Anterior cingulate cortex (tissue), 58 donors: ENCODE data around the gene TNFSF12.

ENCODE experiments used
- DNase-seq, 58 donors: peaks; one replicate each; lab custom pipeline; 2025; lab: John Stamatoyannopoulos, UW

Gene TNFSF12

DNA sequence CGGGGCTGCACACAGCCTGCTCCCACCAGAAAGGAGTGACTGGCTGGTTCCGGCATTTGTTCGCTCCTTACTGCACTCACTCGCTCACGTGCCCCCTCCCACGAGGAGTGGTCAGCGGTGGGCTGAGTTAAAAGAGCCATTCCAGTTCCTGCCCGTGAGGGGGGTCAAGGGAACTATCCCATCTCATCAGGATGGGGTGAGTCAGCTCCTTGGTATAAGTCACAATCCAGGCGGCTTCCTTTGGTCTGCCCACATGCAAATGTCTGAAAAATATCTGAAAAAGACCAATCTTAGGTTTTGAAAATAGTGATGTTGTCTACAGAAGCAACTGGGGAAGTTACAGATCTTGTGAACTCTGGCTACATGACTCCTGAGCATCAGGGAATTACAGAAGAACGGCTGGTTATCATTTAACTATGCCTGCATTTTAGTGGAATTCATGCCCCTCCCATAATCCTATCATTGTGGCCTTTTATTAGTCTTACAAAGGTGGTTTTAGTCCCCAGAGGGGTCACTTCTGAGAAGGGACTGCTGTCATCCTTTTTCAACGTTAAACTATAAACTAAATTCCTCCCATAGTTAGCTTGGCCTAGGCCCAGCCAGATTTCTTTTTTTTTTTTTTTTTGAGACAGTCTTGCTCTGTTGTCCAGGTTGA is 9.8 kb upstream of the TNFSF12 start:
- DNase-seq = no peak

DNA sequence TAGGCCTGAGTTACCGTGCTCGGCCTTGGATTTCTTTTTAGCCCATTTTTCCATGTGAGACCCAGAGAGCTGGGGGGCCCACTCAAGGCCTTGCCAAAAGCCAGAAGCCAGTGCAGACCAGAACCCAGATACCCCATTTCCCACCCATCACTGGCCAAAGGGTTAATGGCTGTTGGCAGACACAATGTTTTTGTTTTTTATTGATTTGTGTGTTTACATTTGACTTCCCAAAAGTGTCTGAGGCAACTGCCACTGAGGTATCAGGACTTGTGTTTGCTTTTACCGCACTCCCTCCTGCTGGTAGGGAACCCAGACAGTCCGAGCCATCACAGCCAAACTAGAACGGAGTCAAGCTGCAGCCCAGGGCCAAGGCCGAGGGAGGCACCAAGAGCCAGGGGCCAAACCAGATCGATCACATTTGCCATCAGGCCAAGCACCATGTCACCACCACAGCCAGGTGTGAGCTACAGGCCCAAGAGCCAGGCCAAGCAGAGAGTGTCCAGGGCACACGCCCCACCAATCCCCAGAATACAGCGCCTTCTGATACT is 7.7 kb upstream of the TNFSF12 start:
- no peak for DNase-seq

DNA sequence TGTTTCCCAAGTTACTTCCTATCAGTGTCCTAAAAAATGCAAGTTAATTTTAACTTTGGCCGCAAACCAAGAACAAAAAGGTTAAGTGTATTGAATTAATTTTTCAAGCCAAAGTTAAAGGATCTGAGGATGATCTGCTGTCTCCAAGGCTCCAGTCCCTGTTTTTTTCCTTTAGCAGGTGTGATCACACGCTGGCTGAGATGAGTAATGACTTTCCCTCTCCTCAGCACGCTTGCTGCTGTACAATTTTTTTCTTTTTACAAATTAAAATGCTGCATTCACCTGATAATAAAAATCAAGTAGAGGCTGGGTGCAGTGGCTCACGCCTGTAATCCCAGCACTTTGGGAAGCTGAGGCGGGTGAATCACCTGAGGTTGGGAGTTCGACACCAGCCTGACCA is 3.9 kb upstream of the TNFSF12 start:
- no peak for DNase-seq

DNA sequence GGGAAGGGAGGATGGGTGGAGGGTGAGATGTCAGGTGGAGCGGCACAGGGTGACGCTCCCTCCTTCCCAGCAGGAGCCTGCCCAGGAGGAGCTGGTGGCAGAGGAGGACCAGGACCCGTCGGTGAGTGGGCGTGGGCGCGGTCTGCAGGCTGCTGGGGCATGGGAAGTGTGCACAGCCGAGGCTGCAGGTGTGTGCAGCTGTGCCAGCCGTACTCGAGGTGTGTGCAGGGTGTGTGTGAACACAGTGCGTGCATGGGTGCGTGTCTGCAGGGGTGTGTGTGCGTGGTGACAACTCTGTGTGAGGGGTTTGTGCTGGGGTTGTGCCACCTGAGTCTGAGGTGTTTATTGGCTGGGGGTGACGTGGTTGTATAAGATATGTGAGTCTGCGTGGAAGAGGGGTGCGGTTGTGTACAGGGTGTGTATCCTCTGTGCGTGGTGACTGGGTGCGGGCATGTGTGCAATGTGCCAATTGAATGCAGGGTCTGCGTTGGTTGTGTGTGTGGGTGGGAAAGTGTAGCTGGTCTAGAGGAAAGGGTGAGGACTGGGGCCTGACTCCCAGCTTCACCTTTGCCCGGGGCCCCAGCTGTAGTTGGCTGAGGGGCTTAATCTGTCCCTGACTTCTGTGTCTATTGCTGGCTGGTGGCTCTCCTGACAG is 670 bp downstream of the TNFSF12 start:
- peak in 9 of 58 donors; percentile 16 to 73 (median 38) for DNase-seq

DNA sequence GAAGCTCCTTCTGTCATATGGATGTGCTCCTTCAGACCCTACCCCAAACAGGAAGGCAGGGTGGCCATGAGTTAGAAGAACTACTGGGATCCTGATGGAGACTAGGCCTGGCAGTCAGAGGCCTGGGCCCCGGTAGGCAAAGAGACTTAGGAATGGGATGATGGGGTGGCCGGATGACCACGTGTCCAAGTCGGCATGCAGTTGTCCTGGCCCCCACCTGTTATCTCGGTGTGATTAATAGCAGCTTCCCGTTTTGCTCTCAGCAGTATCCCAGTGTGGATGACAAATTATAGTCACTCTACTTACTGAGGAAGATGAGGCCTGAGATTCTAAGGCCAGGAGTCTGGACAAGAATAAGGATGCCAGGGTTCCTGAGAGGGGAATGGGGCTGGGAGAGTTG is 1.5 kb downstream of the TNFSF12 start:
- no peak for DNase-seq

DNA sequence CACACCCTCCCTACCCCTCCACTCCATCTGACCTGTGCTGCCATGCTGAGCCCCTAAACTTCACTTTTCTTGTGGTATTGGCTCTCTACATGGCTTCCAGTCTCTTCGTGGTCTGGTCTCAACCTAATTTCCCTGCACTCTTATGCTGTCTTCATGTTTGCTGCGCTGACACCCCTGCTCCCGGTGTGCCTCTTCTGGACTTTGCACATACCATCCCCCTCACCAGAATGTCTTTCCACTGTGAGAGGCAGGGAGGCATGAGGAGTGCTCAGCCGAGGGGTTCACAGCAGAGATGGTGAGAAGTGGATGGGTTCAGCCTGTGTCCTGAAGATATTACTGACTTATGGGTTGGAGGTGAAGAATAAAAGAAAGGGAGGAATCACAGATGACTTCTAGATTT is 2.5 kb downstream of the TNFSF12 start:
- no peak for DNase-seq

DNA sequence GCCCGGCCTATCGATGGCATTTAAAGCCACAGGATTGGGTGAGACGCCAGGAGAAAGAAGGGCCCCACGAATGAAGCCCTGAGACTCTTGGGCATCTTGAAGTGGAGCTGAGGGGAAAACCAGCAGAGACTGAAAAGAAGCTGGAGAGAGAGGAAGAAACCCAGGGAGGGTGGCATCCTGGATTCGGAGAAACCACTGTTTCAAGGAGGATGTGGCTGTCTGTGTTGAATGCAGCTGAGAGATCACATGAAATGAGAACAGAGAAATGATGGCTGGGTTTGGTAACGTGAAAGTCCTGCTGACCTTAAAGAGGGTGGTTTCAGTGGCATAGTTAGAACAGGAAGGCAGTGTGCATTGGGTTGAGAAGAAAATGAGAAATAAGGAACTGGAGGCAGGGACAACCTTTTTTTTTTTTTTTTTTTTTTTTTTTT is 3.8 kb downstream of the TNFSF12 start:
- peak in 4 of 58 donors; percentile 9 to 32 (median 16) for DNase-seq

DNA sequence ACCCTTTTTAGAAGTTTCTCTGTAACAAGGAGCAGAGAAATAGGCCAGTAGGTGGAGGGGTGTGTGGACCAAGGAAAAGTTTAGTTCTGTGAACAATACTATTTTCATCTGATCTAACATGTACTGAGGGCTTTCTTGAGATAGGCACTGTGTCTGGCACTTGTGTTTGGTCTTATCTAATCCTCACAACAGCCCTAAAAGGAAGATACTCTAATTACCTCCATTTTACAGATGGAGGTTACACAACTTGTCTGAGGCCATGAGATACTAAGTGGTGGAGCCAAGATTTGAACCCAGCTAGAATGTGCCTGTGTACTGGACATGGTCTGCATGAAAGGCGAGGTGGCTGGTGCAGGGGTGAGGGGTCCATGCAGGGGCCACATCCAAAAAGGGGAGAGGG is 4.5 kb downstream of the TNFSF12 start:
- no peak for DNase-seq

DNA sequence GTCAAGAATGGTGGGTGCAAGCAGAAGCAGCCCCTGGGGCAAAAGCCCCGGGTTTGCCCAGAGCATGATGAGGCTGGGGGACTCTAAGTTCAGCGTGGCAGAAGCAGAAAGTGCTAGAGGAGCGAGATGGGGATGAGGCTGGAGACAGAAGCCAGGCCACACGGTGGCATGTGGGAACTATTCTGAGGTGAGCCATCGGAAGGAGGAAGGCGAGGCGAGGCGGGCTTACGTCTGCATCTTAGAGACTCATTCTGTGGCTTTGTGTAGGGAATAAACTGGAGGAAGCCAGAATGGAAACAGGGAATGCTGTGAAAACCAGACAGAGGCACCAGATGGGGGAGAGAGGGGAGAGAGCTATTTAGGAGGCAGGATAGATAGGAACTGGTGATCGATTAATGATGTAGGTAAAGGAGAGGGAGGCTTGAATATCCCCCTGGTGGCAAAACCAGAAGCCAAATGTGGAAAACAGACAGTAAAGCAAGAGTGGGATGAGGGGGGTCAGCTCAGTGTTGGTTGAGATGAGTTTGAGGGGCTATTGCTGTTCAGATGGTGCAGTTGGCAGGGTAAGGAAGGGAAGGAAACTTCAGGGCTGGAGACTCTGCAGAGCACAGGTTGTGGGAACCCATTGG is 6.6 kb downstream of the TNFSF12 start:
- DNase-seq = no peak

DNA sequence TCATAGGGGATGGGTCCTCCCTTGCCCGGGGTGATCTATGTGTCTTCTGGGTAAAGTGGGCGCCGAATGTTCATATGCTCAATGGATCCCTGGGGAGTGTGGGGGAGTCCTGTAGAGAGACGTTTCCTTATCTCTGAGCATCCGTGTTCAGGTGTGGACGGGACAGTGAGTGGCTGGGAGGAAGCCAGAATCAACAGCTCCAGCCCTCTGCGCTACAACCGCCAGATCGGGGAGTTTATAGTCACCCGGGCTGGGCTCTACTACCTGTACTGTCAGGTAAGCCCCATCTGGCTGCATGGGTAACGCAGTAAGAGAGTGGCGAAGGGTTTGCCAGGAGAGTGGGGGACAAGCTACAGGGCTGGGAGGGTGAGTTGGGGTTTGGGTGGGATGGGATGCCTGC is 7.8 kb downstream of the TNFSF12 start:
- DNase-seq = no peak

DNA sequence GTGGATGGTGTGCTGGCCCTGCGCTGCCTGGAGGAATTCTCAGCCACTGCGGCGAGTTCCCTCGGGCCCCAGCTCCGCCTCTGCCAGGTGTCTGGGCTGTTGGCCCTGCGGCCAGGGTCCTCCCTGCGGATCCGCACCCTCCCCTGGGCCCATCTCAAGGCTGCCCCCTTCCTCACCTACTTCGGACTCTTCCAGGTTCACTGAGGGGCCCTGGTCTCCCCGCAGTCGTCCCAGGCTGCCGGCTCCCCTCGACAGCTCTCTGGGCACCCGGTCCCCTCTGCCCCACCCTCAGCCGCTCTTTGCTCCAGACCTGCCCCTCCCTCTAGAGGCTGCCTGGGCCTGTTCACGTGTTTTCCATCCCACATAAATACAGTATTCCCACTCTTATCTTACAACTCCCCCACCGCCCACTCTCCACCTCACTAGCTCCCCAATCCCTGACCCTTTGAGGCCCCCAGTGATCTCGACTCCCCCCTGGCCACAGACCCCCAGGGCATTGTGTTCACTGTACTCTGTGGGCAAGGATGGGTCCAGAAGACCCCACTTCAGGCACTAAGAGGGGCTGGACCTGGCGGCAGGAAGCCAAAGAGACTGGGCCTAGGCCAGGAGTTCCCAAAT is 8.4 kb downstream of the TNFSF12 start:
- no peak for DNase-seq

DNA sequence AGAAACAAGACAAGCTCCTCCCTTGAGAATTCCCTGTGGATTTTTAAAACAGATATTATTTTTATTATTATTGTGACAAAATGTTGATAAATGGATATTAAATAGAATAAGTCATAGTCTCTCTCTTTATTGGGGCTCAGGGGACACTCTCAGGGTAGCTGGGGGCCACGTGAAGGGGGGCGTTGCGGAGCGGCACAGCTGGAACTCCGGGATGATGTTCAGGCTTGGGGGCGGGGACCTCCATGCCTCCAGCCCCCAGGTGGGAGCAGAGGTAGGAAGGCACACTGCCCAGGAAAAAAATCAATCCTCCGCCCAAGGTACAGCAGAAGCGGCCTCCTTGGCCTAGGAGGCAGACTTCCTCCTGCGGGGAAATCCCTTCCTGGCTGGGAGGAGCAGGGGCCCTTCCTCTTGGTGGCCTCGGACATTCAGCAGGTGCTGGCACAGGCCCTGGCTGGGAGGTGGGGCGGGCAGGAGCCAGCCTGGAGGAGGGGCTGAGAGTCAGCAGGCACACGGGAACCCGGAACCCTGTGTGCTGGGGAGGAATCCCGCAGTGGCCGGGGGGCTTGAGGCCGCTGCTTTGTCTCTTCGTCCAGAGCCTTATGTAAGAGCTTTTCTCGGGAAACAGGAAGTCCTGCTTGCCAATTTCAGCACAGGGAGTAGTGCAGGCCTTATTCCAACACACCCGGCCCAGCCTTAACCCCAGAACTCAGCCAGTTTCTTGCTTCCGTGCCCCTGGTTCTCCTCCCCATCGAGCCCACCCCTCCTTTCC is 9.1 kb downstream of the TNFSF12 start:
- DNase-seq = peak in 53 of 58 donors; percentile 39 to 93 (median 77)

DNA sequence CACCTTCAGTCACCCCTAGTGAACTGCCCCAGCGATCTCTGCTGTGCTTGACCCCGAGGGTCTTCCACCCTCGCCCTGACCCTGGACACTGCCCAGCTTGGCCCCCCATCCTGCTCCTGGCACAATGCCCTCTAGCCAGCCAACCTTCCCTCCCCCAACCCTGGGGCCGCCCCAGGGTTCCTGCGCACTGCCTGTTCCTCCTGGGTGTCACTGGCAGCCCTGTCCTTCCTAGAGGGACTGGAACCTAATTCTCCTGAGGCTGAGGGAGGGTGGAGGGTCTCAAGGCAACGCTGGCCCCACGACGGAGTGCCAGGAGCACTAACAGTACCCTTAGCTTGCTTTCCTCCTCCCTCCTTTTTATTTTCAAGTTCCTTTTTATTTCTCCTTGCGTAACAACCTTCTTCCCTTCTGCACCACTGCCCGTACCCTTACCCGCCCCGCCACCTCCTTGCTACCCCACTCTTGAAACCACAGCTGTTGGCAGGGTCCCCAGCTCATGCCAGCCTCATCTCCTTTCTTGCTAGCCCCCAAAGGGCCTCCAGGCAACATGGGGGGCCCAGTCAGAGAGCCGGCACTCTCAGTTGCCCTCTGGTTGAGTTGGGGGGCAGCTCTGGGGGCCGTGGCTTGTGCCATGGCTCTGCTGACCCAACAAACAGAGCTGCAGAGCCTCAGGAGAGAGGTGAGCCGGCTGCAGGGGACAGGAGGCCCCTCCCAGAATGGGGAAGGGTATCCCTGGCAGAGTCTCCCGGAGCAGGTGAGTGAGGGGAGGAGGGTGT is 9.9 kb downstream of the TNFSF12 start, which contains the start of gene TNFSF13:
TSS of gene TNFSF13 (plus strand) at position 207 of the 776 bp plus-strand sequence. CDS start at position 497, 290 bp downstream.
- DNase-seq = peak in 20 of 58 donors; percentile 10 to 79 (median 55)

DNA sequence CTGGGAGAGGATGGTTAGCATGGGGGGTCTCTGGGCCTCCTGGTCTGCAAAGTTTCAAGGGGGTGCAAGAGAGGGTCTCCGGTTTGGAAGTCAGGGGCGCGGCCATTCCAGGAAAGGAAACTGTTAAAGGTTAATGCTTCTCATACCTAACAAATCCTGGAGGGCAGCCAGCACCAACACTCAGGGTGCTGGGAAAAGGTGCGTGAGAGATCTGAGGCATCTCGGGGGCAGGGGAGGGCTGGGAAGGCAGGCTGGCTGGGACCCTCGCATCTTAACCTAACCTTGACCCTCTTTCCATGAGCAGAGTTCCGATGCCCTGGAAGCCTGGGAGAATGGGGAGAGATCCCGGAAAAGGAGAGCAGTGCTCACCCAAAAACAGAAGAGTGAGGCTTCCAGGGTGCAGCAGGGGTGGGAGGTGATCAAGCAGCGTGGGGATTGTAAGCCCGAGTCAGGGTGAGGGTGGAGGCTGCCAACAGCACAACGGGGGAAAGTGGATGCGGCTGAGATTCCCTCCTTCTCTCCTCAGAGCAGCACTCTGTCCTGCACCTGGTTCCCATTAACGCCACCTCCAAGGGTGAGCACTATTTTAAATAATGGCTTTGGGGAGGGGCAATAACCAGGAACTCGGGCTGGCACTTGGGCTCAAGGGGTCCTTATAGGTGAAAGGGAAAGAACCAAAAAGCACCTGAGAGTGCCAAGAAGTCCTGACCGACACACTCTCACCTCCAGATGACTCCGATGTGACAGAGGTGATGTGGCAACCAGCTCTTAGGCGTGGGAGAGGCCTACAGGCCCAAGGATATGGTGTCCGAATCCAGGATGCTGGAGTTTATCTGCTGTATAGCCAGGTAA is 10.7 kb downstream of the TNFSF12 start:
- DNase-seq = no peak

DNA sequence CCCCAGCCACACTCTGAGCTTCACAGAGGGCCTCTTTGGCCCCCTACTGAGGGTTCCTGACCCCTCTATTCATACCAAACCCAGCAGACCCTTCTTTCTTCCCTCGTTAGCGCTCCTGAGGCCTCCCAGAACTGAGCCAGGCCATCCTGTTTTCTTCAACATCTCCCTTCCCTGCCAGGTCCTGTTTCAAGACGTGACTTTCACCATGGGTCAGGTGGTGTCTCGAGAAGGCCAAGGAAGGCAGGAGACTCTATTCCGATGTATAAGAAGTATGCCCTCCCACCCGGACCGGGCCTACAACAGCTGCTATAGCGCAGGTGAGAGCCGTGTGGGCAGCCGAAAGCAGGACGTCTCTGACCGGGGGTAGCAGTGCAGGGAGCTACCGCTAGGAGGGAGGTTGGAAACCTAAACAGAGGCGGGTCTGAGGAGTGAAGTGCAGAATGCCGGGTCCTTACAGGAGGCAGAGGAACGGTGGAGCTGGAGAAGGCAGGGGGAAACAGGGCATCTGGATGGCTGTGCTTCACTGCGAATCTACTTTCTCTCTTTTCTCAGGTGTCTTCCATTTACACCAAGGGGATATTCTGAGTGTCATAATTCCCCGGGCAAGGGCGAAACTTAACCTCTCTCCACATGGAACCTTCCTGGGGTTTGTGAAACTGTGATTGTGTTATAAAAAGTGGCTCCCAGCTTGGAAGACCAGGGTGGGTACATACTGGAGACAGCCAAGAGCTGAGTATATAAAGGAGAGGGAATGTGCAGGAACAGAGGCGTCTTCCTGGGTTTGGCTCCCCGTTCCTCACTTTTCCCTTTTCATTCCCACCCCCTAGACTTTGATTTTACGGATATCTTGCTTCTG is 11.5 kb downstream of the TNFSF12 start:
- peak in 13 of 58 donors; percentile 16 to 48 (median 30) for DNase-seq

DNA sequence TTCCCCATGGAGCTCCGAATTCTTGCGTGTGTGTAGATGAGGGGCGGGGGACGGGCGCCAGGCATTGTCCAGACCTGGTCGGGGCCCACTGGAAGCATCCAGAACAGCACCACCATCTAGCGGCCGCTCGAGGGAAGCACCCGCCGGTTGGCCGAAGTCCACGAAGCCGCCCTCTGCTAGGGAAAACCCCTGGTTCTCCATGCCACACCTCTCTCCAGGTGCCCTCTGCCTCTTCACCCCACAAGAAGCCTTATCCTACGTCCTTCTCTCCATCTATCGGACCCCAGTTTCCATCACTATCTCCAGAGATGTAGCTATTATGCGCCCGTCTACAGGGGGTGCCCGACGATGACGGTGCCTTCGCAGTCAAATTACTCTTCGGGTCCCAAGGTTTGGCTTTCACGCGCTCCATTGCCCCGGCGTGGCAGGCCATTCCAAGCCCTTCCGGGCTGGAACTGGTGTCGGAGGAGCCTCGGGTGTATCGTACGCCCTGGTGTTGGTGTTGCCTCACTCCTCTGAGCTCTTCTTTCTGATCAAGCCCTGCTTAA is 12.2 kb downstream of the TNFSF12 start:
- DNase-seq = peak in 54 of 58 donors; percentile 31 to 92 (median 79)

DNA sequence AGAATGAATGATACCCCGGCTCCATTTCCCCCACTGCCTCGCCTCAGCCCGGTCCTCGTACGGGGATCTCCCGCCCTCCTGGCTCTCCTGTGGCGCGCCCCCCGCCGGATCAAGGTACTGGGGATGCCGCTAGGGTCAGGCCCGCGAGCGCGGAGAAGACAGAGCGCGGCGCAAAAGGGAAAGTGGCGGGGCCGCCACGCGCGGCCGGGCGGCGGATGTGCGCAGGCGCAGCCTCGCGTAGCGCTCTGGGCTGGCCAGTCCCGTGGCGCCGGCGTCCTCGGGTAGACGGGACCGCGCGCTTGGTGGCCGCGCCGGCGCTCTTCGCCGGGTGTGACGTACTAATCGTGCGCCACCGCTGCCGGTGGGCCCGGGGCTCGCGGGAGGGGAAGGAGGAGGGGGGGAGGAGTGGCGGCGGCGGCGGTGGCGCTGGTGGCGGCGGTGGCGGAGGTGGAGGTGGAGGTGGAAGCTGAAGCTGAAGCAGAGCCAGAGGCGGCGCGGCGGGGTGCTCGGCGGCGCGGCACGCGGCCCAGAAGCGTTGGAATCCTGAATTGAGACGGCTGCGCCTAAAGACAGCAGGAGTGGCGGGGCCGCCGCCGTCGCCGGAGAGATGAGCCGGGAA is 12.8 kb downstream of the TNFSF12 start, which contains the start of gene SENP3:
TSS of gene SENP3 (plus strand) at position 331 of the 619 bp plus-strand sequence. CDS start 1,158 bp downstream, outside the sequence.
- DNase-seq = peak in 55 of 58 donors; percentile 28 to 92 (median 83)
